Activated CD8-positive, alpha-beta memory T cell treated with anti-CD3 and anti-CD28 coated beads for 1 hour (primary cell): ENCODE results near the gene CNN3.

ENCODE experiments used
- DNase-seq, 2 donors: peaks; one replicate each; pipeline ENCODE4 v3.0.0-alpha.2; 2020; ENCODE audit warnings: low read depth in 1 of 2; ENCODE audit errors: extremely low read depth in 1 of 2

Gene CNN3

DNA sequence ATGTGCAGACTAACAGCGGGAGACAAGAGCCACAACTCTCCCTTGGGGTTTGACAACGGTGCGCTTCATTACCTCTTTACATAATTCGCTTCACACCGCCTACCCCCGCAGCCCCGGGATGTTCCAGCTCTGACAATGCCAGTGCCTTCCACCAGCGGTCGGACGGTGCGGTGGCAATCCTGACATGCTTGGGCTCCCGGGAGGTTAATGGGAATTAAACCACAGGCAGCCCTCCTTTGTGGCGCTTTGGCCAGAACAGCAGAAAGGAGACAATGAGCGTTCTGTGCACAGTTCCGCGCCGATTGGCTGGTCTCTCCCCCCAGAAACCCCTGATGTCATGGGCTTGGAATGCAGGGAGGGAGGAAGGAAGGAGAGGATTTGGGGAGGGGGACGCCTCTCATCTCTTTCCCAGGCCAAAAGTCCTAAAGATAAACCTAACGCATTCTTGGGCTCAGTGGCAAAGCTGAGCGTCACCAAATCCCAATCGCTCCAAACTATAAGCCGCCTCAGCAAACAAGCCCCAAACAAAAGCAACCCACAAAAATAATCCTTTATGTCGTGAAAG, 1.3 kb downstream of the CNN3 start:
- DNase-seq, result no peak

DNA sequence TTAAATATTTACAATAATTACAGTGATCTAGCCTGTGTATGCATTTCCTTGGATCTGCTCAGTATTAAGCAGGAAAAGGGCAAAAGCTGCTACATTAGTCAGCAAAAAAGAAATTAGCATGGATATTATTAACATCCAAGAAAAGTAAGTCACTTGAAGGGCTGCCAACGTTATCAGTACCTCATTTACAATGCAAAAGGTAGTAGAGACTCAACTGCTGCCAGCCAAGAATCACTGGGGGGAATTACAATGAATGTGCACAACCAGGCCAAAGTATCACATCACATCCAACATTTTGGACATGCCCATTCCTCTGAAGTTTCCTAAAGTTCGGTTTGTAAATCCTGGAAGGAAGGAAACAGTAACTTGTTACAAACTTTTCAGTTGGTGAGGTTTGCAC, 1.9 kb downstream of the CNN3 start:
- no peak for DNase-seq

GRCh38 chr1:94922761-94923331, 4.1 kb downstream of the CNN3 start:
- no peak for DNase-seq

DNA sequence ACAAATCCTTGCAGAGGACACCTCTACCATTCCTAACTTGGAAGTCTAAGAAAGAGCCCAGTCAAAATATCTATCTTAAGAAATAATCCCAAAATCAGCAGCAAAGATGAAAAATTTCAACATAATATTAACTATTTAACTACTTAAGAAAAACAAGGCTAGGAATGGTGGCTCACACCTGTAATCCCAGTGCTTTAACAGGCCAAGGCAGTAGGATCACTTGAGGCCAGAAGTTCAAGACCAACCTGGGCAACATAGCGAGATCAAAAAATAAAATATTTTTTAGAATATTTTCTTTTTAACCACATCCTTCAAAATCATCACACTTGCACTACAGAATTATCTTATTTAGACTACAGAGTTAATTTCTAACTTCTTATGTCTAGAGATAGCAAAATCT, 4.9 kb downstream of the CNN3 start:
- DNase-seq, result no peak

- no peak for DNase-seq
These were observed 6.8 kb downstream of the CNN3 start for GRCh38 chr1:94920061-94920460.

DNA sequence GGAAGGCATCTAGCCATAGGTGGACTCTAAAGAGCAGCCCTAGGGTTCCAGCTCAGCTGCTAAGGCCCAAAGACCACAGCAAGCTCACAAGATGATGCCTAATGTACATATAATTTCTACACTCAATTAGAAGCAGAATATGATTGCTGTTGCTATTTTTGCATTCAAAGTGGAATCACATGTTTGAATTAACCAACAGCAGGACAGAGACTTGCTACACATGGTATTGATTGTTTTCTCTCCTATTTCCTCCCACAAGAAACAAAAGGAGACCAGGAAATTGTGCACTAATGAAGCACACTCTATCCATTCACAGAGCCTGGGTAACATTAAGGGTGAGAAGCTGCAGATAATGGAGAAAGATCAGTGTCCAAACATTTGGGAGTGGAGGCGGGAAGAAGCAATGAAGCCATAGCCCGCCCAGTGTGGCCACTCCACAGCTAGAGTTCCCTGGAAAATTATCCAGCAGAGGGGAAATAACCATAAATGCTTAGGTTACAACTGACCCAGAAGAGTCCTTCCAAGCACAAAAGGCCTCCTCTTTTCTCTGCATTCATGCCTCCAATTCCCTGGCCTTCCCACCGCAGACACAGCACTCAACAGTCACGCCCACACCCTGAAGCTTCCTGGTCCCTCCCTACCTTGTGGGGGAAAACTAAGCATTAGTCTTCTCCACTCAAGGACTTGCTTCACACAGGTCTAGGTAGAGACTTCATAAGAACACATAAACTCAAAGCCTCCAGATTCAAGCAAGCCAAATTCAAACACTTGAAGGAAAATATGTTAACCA, 7.5 kb downstream of the CNN3 start:
- no peak for DNase-seq

GRCh38 chr1:94917251-94917650, 9.7 kb downstream of the CNN3 start:
- DNase-seq, result no peak

DNA sequence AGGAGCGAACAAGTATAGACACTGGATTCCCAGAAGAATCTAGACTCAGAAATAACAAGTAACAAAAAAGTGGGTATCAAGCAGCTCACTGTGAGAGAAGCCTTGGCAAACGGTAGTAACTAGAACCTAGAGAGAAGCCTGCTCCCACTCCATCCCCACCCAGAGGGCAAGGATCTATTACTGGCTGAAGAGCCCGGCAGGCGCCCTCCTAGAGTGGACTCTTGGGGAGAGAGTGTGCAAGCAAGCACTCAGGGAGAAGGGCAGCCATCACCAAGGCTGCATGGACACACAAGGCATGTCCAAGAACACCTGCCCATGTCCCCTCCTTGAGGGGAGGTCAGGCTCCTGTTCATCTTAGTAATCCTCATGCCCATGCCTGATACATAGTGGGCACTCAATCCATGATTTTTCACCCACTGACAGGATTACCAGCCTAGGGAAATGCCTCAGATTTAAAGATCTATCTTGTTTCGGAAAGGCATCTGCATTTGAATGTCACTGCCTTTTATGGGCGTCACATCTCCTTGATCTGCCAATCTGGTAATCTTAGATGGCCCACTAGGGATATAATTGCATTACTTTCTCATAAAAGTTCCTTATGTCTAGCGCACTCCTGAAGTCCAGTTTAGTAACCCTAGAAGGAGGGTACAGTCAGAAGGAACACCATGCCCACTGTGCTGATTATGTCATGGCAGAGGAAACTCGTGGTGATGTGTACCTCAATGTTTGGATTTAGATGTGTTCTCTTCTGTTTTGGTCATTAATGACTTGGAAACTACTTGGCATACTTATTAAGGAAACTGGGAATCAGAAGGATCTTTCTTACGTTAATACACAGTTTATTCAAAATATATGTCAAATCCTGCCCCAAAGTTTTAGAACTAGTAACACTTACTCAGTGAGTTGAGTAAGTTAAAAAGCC, 14.4 kb downstream of the CNN3 start:
- no peak for DNase-seq

DNA sequence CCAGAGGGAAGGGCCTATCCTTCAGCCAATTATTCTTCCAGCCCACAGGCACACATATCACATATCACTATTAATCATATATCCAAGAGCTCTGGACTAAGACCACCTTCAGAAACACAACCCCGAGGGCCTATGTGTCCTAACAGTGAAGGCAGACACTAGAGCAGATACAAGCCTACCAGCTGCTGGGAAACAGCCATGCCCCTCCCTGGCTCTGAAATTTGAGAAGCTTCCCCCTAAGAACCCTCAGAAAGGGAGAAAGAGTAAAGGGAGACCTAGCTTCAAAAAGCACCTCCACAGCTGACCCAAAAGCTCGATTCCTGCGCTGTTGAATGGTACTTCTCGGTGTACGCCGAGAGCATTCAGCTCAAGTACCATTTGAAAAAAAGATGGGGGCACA, 17.4 kb downstream of the CNN3 start:
- no peak for DNase-seq

DNA sequence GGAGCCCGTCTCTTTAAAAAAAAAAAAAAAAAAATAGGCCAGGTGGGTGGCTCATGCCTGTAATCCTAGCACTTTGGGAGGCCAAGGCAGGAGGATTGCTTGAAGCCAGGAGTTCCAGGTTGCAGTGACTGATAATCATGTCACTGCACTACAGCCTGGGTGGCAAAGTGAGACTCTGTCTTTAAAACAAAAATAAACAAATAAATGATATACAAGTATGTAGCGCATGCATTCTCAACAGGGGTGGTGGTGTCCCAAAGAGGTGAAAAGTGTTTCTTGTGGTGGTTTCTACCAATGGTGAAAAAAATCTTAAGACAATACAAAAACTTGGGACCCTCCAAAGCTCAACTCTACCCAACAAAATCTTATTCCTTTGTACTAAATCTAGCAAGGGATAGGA, 17.9 kb downstream of the CNN3 start:
- no peak for DNase-seq

GRCh38 chr1:94908190-94908589, 18.7 kb downstream of the CNN3 start:
- no peak for DNase-seq

GRCh38 chr1:94907136-94907535, 19.8 kb downstream of the CNN3 start:
- DNase-seq, result no peak

DNA sequence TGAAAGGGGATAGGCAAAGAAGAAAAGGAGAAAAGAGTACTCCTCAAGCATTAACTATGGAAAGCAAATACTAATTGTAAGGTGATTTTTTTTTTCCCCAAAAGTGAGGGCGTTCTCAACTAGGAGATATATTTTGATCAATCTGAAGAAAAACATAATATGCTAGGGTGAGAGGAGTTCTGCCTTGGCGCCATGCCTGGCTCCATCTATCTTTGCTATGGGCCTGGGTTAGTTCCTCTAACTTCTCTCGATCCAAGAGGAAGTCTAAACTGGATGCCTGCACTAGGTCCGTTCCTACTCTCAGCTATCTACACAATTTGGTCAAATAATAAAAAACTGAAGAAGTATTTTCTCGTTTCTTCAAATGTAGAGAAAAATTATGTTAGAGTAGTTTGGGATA, 20.5 kb downstream of the CNN3 start:
- no peak for DNase-seq

- no peak for DNase-seq
These were observed 21.7 kb downstream of the CNN3 start for GRCh38 chr1:94905207-94905606.

GRCh38 chr1:94903280-94904009, 23.5 kb downstream of the CNN3 start:
- DNase-seq, result no peak

GRCh38 chr1:94901841-94902240, 25.1 kb downstream of the CNN3 start:
- no peak for DNase-seq

DNA sequence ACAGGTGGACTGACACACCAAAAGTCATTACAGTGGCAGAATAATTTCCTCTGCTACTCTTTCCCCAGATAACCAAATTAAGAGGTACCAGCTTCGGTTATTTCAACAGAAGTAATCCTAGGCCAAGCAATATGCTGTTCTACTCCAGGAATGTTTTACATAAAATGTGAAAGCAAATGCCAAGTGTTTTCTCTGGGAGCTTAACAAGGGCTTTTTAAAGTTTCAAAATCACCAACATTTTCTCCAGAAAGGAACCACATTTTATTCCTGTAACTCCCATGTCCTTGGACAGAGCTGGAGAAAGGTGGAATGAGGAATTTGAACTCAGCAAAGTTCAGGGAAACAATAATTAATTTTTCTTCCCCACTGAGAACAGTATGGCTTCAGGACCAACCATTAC, 27.2 kb downstream of the CNN3 start:
- DNase-seq, result no peak

DNA sequence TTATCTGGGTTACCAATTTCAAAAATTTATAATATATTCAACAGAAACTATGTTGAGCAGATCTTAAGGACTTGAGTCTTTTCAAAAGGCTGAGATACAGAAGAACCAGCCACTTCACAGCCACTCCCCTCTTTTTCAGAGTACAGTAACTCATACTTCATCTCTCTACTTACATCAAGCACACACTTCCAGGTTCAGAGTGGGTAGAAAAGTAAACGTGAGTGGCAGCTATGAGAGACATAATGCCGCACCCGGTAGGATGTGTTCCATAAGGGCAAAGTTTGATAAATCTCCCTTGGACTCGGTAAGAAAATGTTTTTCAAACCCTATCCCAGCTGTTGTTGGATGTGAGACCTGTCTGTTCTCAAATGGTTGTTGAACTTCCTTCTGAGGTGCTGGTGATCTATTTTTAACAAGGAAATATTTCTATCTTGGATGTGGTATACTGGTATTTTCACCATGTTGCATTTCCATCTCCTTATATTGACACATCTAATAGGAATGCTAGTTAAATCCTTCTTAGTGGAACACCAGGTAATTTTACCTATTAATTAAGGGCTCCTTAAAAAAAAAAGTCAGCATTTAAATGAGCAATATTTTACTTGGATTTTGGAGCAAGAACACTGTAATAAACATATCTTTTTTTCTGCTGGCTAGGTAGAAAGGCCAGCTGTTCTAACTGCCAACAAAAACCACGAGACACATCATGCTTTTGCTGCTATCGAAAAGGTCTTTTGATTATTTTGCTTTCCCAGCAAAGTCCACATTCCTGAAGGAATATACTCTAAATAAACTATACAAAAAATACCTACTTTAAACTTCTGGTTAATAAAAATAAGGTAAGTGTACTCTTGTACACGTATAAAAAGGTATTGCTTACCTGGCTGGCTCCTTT, 28.2 kb downstream of the CNN3 start:
- no peak for DNase-seq

- no peak for DNase-seq
These were observed 31.4 kb downstream of the CNN3 start for GRCh38 chr1:94895518-94895917.

DNA sequence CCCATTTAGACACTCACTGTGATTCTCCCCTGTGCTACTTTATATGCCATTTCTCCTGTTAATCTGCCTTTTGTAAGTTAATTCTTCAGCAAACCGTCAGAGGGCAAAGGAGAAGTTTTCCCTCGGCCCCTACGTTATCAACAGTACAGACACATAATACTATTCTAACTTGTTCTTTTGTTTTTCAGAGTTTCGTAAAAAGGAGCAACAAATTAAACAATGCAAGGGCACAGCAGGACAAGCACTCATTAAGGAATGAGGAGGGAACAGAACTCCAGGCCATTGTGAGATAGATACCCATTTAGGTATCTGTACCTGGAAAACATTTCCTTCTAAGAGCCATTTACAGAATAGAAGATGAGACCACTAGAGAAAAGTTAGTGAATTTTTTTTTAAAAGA, 32.3 kb downstream of the CNN3 start:
- no peak for DNase-seq
